ENCODE measurements around the gene MRPL27.
"Not testable (repeated sequence)": the region's sequence is repeated elsewhere in the genome, so short reads cannot be mapped to it uniquely, and the experiment has no call there.

The MRPL27 gene
- long read RNA-seq, donor 1, transcript MRPL27-201 (4 exons, 716 nt), result major isoform, 78 of 99 reads
- long read RNA-seq, donor 1, partial matches to known transcripts, result 17 of 99 reads
- long read RNA-seq, donor 1, other reads (novel, unspliced or antisense), result 0 of 99 reads
- long read RNA-seq, donor 2, transcript MRPL27-201 (4 exons, 716 nt), result major isoform, 44 of 51 reads
- long read RNA-seq, donor 2, partial matches to known transcripts, result 5 of 51 reads
- long read RNA-seq, donor 2, other reads (novel, unspliced or antisense), result 0 of 51 reads
- long read RNA-seq, donor 3, transcript MRPL27-201 (4 exons, 716 nt), result major isoform, 22 of 23 reads
- long read RNA-seq, donor 3, partial matches to known transcripts, result 0 of 23 reads
- long read RNA-seq, donor 3, other reads (novel, unspliced or antisense), result 0 of 23 reads
- long read RNA-seq, donor 4, transcript MRPL27-201 (4 exons, 716 nt), result major isoform, 46 of 76 reads
- long read RNA-seq, donor 4, partial matches to known transcripts, result 28 of 76 reads
- long read RNA-seq, donor 4, other reads (novel, unspliced or antisense), result 0 of 76 reads
- long read RNA-seq, donor 5, transcript MRPL27-201 (4 exons, 716 nt), result major isoform, 51 of 78 reads
- long read RNA-seq, donor 5, partial matches to known transcripts, result 24 of 78 reads
- long read RNA-seq, donor 5, other reads (novel, unspliced or antisense), result 0 of 78 reads
- long read RNA-seq, donor 6, transcript MRPL27-201 (4 exons, 716 nt), result major isoform, 58 of 77 reads
- long read RNA-seq, donor 6, partial matches to known transcripts, result 17 of 77 reads
- long read RNA-seq, donor 6, other reads (novel, unspliced or antisense), result 0 of 77 reads
- long read RNA-seq, donor 7, result 0 reads
- long read RNA-seq, donor 8, transcript MRPL27-201 (4 exons, 716 nt), result major isoform, 61 of 76 reads
- long read RNA-seq, donor 8, partial matches to known transcripts, result 14 of 76 reads
- long read RNA-seq, donor 8, other reads (novel, unspliced or antisense), result 0 of 76 reads

- DNase-seq, result peak; percentile 98
These were observed at the start of gene MRPL27, which contains the start of gene EME1 for GRCh38 chr17:50372758-50373556. Gene MRPL27, minus strand, starts transcription at chr17:50373184. Its CDS starts 14 bp downstream, at chr17:50373170. Gene EME1, plus strand, starts transcription at chr17:50373229. Its CDS starts 1,980 bp downstream, at chr17:50375209.

- DNase-seq, result no peak
These were observed 49.8 kb upstream of the MRPL27 start for GRCh38 chr17:50422738-50423137.

GRCh38 chr17:50421308-50422051 is 48.5 kb upstream of the MRPL27 start:
- no peak for DNase-seq

GRCh38 chr17:50420419-50421112 is 47.6 kb upstream of the MRPL27 start:
- DNase-seq, result no peak

GRCh38 chr17:50419577-50419976 is 46.6 kb upstream of the MRPL27 start:
- not testable (repeated sequence) for DNase-seq

- DNase-seq, result no peak
These were observed 41.8 kb upstream of the MRPL27 start for GRCh38 chr17:50414808-50415207.

- DNase-seq, result no peak
These were observed 39.3 kb upstream of the MRPL27 start for GRCh38 chr17:50412188-50412732.

- DNase-seq, result no peak
These were observed 34.9 kb upstream of the MRPL27 start for GRCh38 chr17:50407921-50408320.

GRCh38 chr17:50406578-50406977 is 33.6 kb upstream of the MRPL27 start:
- DNase-seq, result no peak

- not testable (repeated sequence) for DNase-seq
These were observed 32.4 kb upstream of the MRPL27 start for GRCh38 chr17:50405351-50405750.

GRCh38 chr17:50399591-50399990 is 26.6 kb upstream of the MRPL27 start:
- not testable (repeated sequence) for DNase-seq

- DNase-seq, result not testable (repeated sequence)
These were observed 25.7 kb upstream of the MRPL27 start for GRCh38 chr17:50398672-50399071.

GRCh38 chr17:50397919-50398285 is 24.9 kb upstream of the MRPL27 start:
- DNase-seq, result no peak

- peak; percentile 89 for DNase-seq
These were observed 24.3 kb upstream of the MRPL27 start, which contains the start of gene LRRC59 for GRCh38 chr17:50397111-50397918. Gene LRRC59, minus strand, starts transcription at chr17:50397523. Its CDS starts 206 bp downstream, at chr17:50397317.

GRCh38 chr17:50396261-50397110 is 23.5 kb upstream of the MRPL27 start:
- no peak for DNase-seq

GRCh38 chr17:50394711-50395110 is 21.7 kb upstream of the MRPL27 start:
- no peak for DNase-seq

GRCh38 chr17:50393700-50394099 is 20.7 kb upstream of the MRPL27 start:
- DNase-seq, result no peak

GRCh38 chr17:50392621-50393020 is 19.6 kb upstream of the MRPL27 start:
- no peak for DNase-seq
